ENCODE data around the gene CEP131. TPM values are rescaled to one million over a fixed set of nuclear protein-coding genes. Genes with fewer than 3 reads are reported as not detected.

Gene CEP131
- total RNA-seq, 1 experiment from 2014 or later, result 5.1 TPM

- H3K9me3 ChIP-seq (ENCODE audit: low read length), result no peaks in the 10 kb centered on the region
- no peak overlapping the region for H3K4me2 ChIP-seq (ENCODE audit: low read depth, low read length, poor library complexity, severe bottlenecking)
- peak; percentile 61 for DNase-seq
- H3K9ac ChIP-seq (ENCODE audit: low read length), result no peak overlapping the region
- peaks cover 25% of the 10 kb centered on the region for H3K79me2 ChIP-seq (ENCODE audit: low read length)
- H3K9me2 ChIP-seq (replicated peaks; ENCODE audit: insufficient read depth, low read length), result no peaks in the 10 kb centered on the region
- H3K4me3 ChIP-seq (ENCODE audit: low read length), result no peak overlapping the region
- peaks cover 30% of the 10 kb centered on the region for H3K4me1 ChIP-seq (ENCODE audit: low read length)
- no peak overlapping the region for H2AFZ ChIP-seq (ENCODE audit: low read length)
- H3K27me3 ChIP-seq (ENCODE audit: low read length), result no peaks in the 10 kb centered on the region
- H3K36me3 ChIP-seq (ENCODE audit: insufficient read depth, low read length), result 0 out of 2 replicates have a peak, but pooled peaks cover 2% of the 10 kb centered on the region
- peak overlapping the region; percentile 45; the same call in 1 of the 2 replicates for H3K27ac ChIP-seq (ENCODE audit: low read length)
- H4K20me1 ChIP-seq (ENCODE audit: insufficient read depth, low read depth, low read length), result peaks cover 11% of the 10 kb centered on the region; the same call in 1 of the 2 replicates
Measured at GRCh38 chr17:81244358-81245023, 21.7 kb upstream of the CEP131 start.

- H4K20me1 ChIP-seq (ENCODE audit: insufficient read depth, low read depth, low read length), result peaks cover 11% of the 10 kb centered on the region; the same call in 1 of the 2 replicates
- no peaks in the 10 kb centered on the region for H3K36me3 ChIP-seq (ENCODE audit: insufficient read depth, low read length)
- no peaks in the 10 kb centered on the region for H3K27me3 ChIP-seq (ENCODE audit: low read length)
- DNase-seq, result no peak
- no peaks in the 10 kb centered on the region for H3K9me2 ChIP-seq (replicated peaks; ENCODE audit: insufficient read depth, low read length)
- no peak overlapping the region for H2AFZ ChIP-seq (ENCODE audit: low read length)
- no peak overlapping the region for H3K9ac ChIP-seq (ENCODE audit: low read length)
- H3K27ac ChIP-seq (ENCODE audit: low read length), result no peak overlapping the region
- H3K79me2 ChIP-seq (ENCODE audit: low read length), result peaks cover 32% of the 10 kb centered on the region
- peaks cover 30% of the 10 kb centered on the region for H3K4me1 ChIP-seq (ENCODE audit: low read length)
- H3K4me2 ChIP-seq (ENCODE audit: low read depth, low read length, poor library complexity, severe bottlenecking), result no peak overlapping the region
- no peak overlapping the region for H3K4me3 ChIP-seq (ENCODE audit: low read length)
- H3K9me3 ChIP-seq (ENCODE audit: low read length), result no peaks in the 10 kb centered on the region
Measured at GRCh38 chr17:81243333-81243664, 20.5 kb upstream of the CEP131 start.

GRCh38 chr17:81242421-81243332 lies 19.9 kb upstream of the CEP131 start:
- Histone ChIP-seq H3K4me2 (ENCODE audit: low read depth, low read length, poor library complexity, severe bottlenecking) (no peak overlapping the region), H3K27ac (ENCODE audit: low read length) (no peak overlapping the region), H3K27me3 (ENCODE audit: low read length) (no peaks in the 10 kb centered on the region), H3K36me3 (ENCODE audit: insufficient read depth, low read length) (no peaks in the 10 kb centered on the region), H3K9me3 (ENCODE audit: low read length) (no peaks in the 10 kb centered on the region), H4K20me1 (ENCODE audit: insufficient read depth, low read depth, low read length) (peaks cover 11% of the 10 kb centered on the region; the same call in 1 of the 2 replicates), H3K9me2 (replicated peaks; ENCODE audit: insufficient read depth, low read length) (no peaks in the 10 kb centered on the region), H3K4me1 (ENCODE audit: low read length) (peaks cover 36% of the 10 kb centered on the region), H3K9ac (ENCODE audit: low read length) (no peak overlapping the region), H2AFZ (ENCODE audit: low read length) (no peak overlapping the region), H3K79me2 (ENCODE audit: low read length) (peaks cover 38% of the 10 kb centered on the region), H3K4me3 (ENCODE audit: low read length) (no peak overlapping the region)
- peak; percentile 49 for DNase-seq

GRCh38 chr17:81241648-81242420 lies 19.1 kb upstream of the CEP131 start:
- Histone ChIP-seq H3K27ac (ENCODE audit: low read length) (no peak overlapping the region), H3K4me2 (ENCODE audit: low read depth, low read length, poor library complexity, severe bottlenecking) (no peak overlapping the region), H3K9ac (ENCODE audit: low read length) (no peak overlapping the region), H2AFZ (ENCODE audit: low read length) (no peak overlapping the region), H3K4me3 (ENCODE audit: low read length) (no peak overlapping the region), H3K36me3 (ENCODE audit: insufficient read depth, low read length) (no peaks in the 10 kb centered on the region), H3K9me3 (ENCODE audit: low read length) (no peaks in the 10 kb centered on the region), H3K79me2 (ENCODE audit: low read length) (peaks cover 46% of the 10 kb centered on the region), H3K4me1 (ENCODE audit: low read length) (peaks cover 41% of the 10 kb centered on the region), H3K9me2 (replicated peaks; ENCODE audit: insufficient read depth, low read length) (no peaks in the 10 kb centered on the region), H3K27me3 (ENCODE audit: low read length) (no peaks in the 10 kb centered on the region), H4K20me1 (ENCODE audit: insufficient read depth, low read depth, low read length) (peaks cover 11% of the 10 kb centered on the region; the same call in 1 of the 2 replicates)
- peak; percentile 91 for DNase-seq

GRCh38 chr17:81241203-81241602 lies 18.4 kb upstream of the CEP131 start:
- no peak overlapping the region for H3K27ac ChIP-seq (ENCODE audit: low read length)
- no peaks in the 10 kb centered on the region for H3K36me3 ChIP-seq (ENCODE audit: insufficient read depth, low read length)
- H4K20me1 ChIP-seq (ENCODE audit: insufficient read depth, low read depth, low read length), result peaks cover 11% of the 10 kb centered on the region; the same call in 1 of the 2 replicates
- DNase-seq, result no peak
- H3K4me1 ChIP-seq (ENCODE audit: low read length), result peaks cover 41% of the 10 kb centered on the region
- no peaks in the 10 kb centered on the region for H3K9me3 ChIP-seq (ENCODE audit: low read length)
- peak overlapping the region; percentile 94 for H3K4me2 ChIP-seq (ENCODE audit: low read depth, low read length, poor library complexity, severe bottlenecking)
- no peaks in the 10 kb centered on the region for H3K27me3 ChIP-seq (ENCODE audit: low read length)
- H2AFZ ChIP-seq (ENCODE audit: low read length), result no peak overlapping the region
- H3K9me2 ChIP-seq (replicated peaks; ENCODE audit: insufficient read depth, low read length), result no peaks in the 10 kb centered on the region
- H3K9ac ChIP-seq (ENCODE audit: low read length), result peak overlapping the region; percentile 93; the same call in 1 of the 2 replicates
- peaks cover 51% of the 10 kb centered on the region for H3K79me2 ChIP-seq (ENCODE audit: low read length)
- H3K4me3 ChIP-seq (ENCODE audit: low read length), result peak overlapping the region; percentile 95; the same call in 1 of the 2 replicates

- H3K4me2 ChIP-seq (ENCODE audit: low read depth, low read length, poor library complexity, severe bottlenecking), result peak overlapping the region; percentile 94
- H3K4me1 ChIP-seq (ENCODE audit: low read length), result peaks cover 41% of the 10 kb centered on the region
- no peaks in the 10 kb centered on the region for H3K9me3 ChIP-seq (ENCODE audit: low read length)
- no peaks in the 10 kb centered on the region for H3K36me3 ChIP-seq (ENCODE audit: insufficient read depth, low read length)
- peaks cover 51% of the 10 kb centered on the region for H3K79me2 ChIP-seq (ENCODE audit: low read length)
- peak overlapping the region; percentile 95 for H3K4me3 ChIP-seq (ENCODE audit: low read length)
- peak overlapping the region; percentile 93 for H3K9ac ChIP-seq (ENCODE audit: low read length)
- peak overlapping the region; percentile 43; the same call in 1 of the 2 replicates for H3K27ac ChIP-seq (ENCODE audit: low read length)
- peaks cover 11% of the 10 kb centered on the region; the same call in 1 of the 2 replicates for H4K20me1 ChIP-seq (ENCODE audit: insufficient read depth, low read depth, low read length)
- no peaks in the 10 kb centered on the region for H3K27me3 ChIP-seq (ENCODE audit: low read length)
- no peak for DNase-seq
- H3K9me2 ChIP-seq (replicated peaks; ENCODE audit: insufficient read depth, low read length), result no peaks in the 10 kb centered on the region
- no peak overlapping the region for H2AFZ ChIP-seq (ENCODE audit: low read length)
Measured at GRCh38 chr17:81240761-81241160, 18.0 kb upstream of the CEP131 start.

- no peaks in the 10 kb centered on the region for H3K27me3 ChIP-seq (ENCODE audit: low read length)
- peaks cover 51% of the 10 kb centered on the region for H3K79me2 ChIP-seq (ENCODE audit: low read length)
- no peaks in the 10 kb centered on the region for H3K9me2 ChIP-seq (replicated peaks; ENCODE audit: insufficient read depth, low read length)
- no peak overlapping the region for H2AFZ ChIP-seq (ENCODE audit: low read length)
- H3K27ac ChIP-seq (ENCODE audit: low read length), result peak overlapping the region; percentile 43; the same call in 1 of the 2 replicates
- H4K20me1 ChIP-seq (ENCODE audit: insufficient read depth, low read depth, low read length), result peaks cover 11% of the 10 kb centered on the region; the same call in 1 of the 2 replicates
- peak overlapping the region; percentile 93 for H3K9ac ChIP-seq (ENCODE audit: low read length)
- H3K4me3 ChIP-seq (ENCODE audit: low read length), result peak overlapping the region; percentile 95
- peak overlapping the region; percentile 94 for H3K4me2 ChIP-seq (ENCODE audit: low read depth, low read length, poor library complexity, severe bottlenecking)
- no peaks in the 10 kb centered on the region for H3K36me3 ChIP-seq (ENCODE audit: insufficient read depth, low read length)
- H3K4me1 ChIP-seq (ENCODE audit: low read length), result peaks cover 36% of the 10 kb centered on the region
- no peaks in the 10 kb centered on the region for H3K9me3 ChIP-seq (ENCODE audit: low read length)
- peak; percentile 71 for DNase-seq
Measured at GRCh38 chr17:81239714-81240555, 17.2 kb upstream of the CEP131 start.
